Mesendoderm (in vitro differentiated cells): ENCODE results near the gene THY1.
"Not testable (repeated sequence)": the region's sequence is repeated elsewhere in the genome, so short reads cannot be mapped to it uniquely, and the experiment has no call there.

Source experiments
- DNase-seq: peaks from one replicate; pipeline ENCODE4 v3.0.0; 2013
- H2AK5ac ChIP-seq: 2 replicates; pipeline ENCODE4 v1.6.1; 2013; ENCODE audit warnings: low read length, inconsistent platforms
- H2BK120ac ChIP-seq: 2 replicates; pipeline ENCODE4 v1.6.1; 2013; ENCODE audit warnings: low read depth, mild to moderate bottlenecking, low read length, moderate library complexity, mixed read lengths
- H2BK15ac ChIP-seq: replicated peaks from 2 replicates; pipeline ENCODE4 v1.6.1; 2013; ENCODE audit warnings: low read depth, mild to moderate bottlenecking, moderate library complexity
- H2BK5ac ChIP-seq: 2 replicates; pipeline ENCODE4 v1.6.1; 2013; ENCODE audit warnings: low read length, inconsistent platforms
- H3K18ac ChIP-seq: 2 replicates; pipeline ENCODE4 v1.6.1; 2013; ENCODE audit warnings: mild to moderate bottlenecking, low read length, mixed read lengths
- H3K23ac ChIP-seq: one replicate; pipeline ENCODE4 v1.6.1; 2013; ENCODE audit warnings: low read length
- H3K27ac ChIP-seq: 2 replicates; pipeline ENCODE4 v1.5.1; 2013; ENCODE audit warnings: low read depth, mild to moderate bottlenecking, inconsistent platforms, low read length, moderate library complexity
- H3K27me3 ChIP-seq: 2 replicates; pipeline ENCODE4 v1.6.1; 2013; ENCODE audit warnings: low read length, control low read depth, mild to moderate bottlenecking, inconsistent platforms; ENCODE audit not compliant: insufficient read depth, poor library complexity
- H3K36me3 ChIP-seq: 2 replicates; pipeline ENCODE4 v1.6.1; 2013; ENCODE audit warnings: low read length, inconsistent platforms; ENCODE audit not compliant: control insufficient read depth, insufficient read depth
- H3K4ac ChIP-seq: one replicate; pipeline ENCODE4 v1.6.1; 2013; ENCODE audit warnings: low read depth, mild to moderate bottlenecking, low read length, moderate library complexity
- H3K4me1 ChIP-seq: 2 replicates; pipeline ENCODE4 v1.6.1; 2013; ENCODE audit warnings: low read depth, low read length, inconsistent platforms; ENCODE audit not compliant: control insufficient read depth
- H3K4me2 ChIP-seq: 2 replicates; pipeline ENCODE4 v1.6.1; 2013; ENCODE audit warnings: low read length
- H3K4me3 ChIP-seq: 2 replicates; pipeline ENCODE4 v1.5.1; 2013; ENCODE audit warnings: mild to moderate bottlenecking, low read length
- H3K56ac ChIP-seq: one replicate; pipeline ENCODE4 v1.6.1; 2013; ENCODE audit warnings: low read length
- H3K79me1 ChIP-seq: 2 replicates; pipeline ENCODE4 v1.6.1; 2013; ENCODE audit warnings: low read length, inconsistent platforms
- H3K79me2 ChIP-seq: 2 replicates; pipeline ENCODE4 v1.6.1; 2013; ENCODE audit warnings: mild to moderate bottlenecking, low read length; ENCODE audit not compliant: control insufficient read depth, insufficient read depth
- H3K9ac ChIP-seq: 2 replicates; pipeline ENCODE4 v1.6.1; 2013; ENCODE audit warnings: low read length, inconsistent platforms
- H4K5ac ChIP-seq: one replicate; pipeline ENCODE4 v1.6.1; 2013; ENCODE audit warnings: low read length
- H4K8ac ChIP-seq: one replicate; pipeline ENCODE4 v1.6.1; 2013; ENCODE audit warnings: low read depth, mild to moderate bottlenecking, control low read depth, low read length, moderate library complexity
- WGBS: extraction: QIAGEN DNeasy Blood & Tissue Kit; methylation state at CpG from one replicate; pipeline ENCODE4 v1.1.7; 2013; ENCODE audit warnings: low lambda C conversion rate, missing lambda C conversion rate; ENCODE audit not compliant: insufficient coverage; ENCODE audit errors: extremely low coverage; 5-methylcytosine and 5-hydroxymethylcytosine counted together

THY1 gene

DNA sequence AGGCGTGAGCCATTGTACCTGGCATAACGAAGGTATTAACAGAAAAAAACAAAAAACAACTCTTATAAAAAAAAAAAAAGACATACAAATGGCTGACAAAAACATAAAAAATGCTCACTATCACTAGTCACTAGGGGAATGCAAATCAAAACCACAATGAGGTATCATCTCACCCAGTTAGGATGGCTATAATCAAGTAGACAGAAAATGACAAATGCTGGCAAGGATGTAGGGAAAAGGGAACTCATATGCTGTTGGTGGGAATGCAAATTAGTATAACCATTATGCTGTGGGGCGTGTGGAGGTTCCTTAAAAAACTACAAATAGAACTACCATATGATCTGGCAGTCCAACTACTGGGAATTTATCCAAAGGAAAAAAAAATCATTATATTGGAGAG, 17.0 kb downstream of the THY1 start:
- Histone ChIP-seq H4K8ac (no peak overlapping the region), H3K4ac (no peak overlapping the region), H3K79me2 (no peaks in the 10 kb centered on the region), H3K4me3 (no peak overlapping the region), H2BK5ac (no peak overlapping the region), H3K27ac (no peak overlapping the region), H3K27me3 (no peaks in the 10 kb centered on the region), H3K4me2 (no peak overlapping the region), H3K56ac (no peak overlapping the region), H3K79me1 (no peaks in the 10 kb centered on the region), H3K4me1 (no peaks in the 10 kb centered on the region), H2AK5ac (no peak overlapping the region), H3K36me3 (no peaks in the 10 kb centered on the region), H4K5ac (no peak overlapping the region), H3K9ac (no peak overlapping the region), H2BK15ac (no peak overlapping the region), H2BK120ac (no peak overlapping the region), H3K23ac (no peak overlapping the region), H3K18ac (no peak overlapping the region)
- DNase-seq: no peak
- WGBS: no CpG with 5 or more reads among the region's 3 CpGs

DNA sequence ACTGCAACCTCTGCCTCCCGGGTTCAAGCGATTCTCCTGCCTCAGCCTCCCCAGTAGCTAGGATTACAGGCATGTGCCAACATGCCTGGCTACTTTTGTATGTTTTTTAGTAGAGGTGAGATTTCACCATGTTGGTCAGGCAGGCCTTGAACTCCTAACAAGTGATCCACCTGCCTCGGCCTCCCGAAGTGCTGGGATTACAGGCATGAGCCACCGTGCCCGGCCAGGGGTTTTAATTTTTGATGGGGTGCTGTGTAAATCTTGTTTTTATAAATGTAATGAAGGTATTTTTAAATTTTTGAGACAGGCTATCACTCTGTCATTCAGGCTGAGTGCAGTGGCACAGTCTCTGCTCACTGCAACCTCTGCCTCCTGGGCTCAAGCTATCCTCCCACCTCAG, 17.5 kb downstream of the THY1 start:
- not testable (repeated sequence) for H3K27me3 ChIP-seq, H3K79me2 ChIP-seq, H3K9ac ChIP-seq, H3K79me1 ChIP-seq, H3K4ac ChIP-seq, H3K27ac ChIP-seq, H3K4me1 ChIP-seq, H2BK5ac ChIP-seq, H4K5ac ChIP-seq, H2AK5ac ChIP-seq, H3K18ac ChIP-seq, H2BK120ac ChIP-seq, H3K4me2 ChIP-seq, H2BK15ac ChIP-seq, H4K8ac ChIP-seq, H3K23ac ChIP-seq, H3K56ac ChIP-seq, H3K4me3 ChIP-seq, DNase-seq, H3K36me3 ChIP-seq
- WGBS: no CpG with 5 or more reads among the region's 6 CpGs

DNA sequence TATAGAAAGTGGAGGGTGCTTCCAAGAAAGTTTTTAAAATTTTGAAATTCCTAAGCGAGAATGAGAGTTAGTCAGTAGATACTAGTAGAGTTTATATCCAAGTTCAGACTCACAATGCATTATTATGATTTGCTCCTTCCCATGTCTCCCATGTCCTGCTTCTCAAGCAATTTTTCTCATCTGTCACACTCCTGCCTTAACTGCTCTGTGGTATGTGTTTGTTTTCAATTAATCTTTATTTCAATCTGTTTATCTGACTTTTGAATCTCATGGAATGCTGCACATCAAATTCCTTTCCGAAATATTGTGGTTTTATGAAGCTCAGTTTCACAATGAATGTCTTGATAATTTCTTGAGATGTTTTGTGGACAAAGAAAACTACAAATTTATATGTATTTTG, 18.1 kb downstream of the THY1 start:
- no peak overlapping the region for H3K4ac ChIP-seq
- no peaks in the 10 kb centered on the region for H3K79me1 ChIP-seq
- no peak overlapping the region for H3K27ac ChIP-seq
- H2BK15ac ChIP-seq: no peak overlapping the region
- H2BK120ac ChIP-seq: no peak overlapping the region
- no peak overlapping the region for H3K56ac ChIP-seq
- H3K4me3 ChIP-seq: no peak overlapping the region
- H3K18ac ChIP-seq: no peak overlapping the region
- no peaks in the 10 kb centered on the region for H3K27me3 ChIP-seq
- WGBS: no CpG with 5 or more reads among the region's 2 CpGs
- H2BK5ac ChIP-seq: no peak overlapping the region
- H3K4me1 ChIP-seq: no peaks in the 10 kb centered on the region
- H3K4me2 ChIP-seq: no peak overlapping the region
- no peak overlapping the region for H3K23ac ChIP-seq
- no peak overlapping the region for H3K9ac ChIP-seq
- H4K5ac ChIP-seq: no peak overlapping the region
- no peaks in the 10 kb centered on the region for H3K36me3 ChIP-seq
- no peak for DNase-seq
- H3K79me2 ChIP-seq: no peaks in the 10 kb centered on the region
- no peak overlapping the region for H2AK5ac ChIP-seq
- no peak overlapping the region for H4K8ac ChIP-seq

DNA sequence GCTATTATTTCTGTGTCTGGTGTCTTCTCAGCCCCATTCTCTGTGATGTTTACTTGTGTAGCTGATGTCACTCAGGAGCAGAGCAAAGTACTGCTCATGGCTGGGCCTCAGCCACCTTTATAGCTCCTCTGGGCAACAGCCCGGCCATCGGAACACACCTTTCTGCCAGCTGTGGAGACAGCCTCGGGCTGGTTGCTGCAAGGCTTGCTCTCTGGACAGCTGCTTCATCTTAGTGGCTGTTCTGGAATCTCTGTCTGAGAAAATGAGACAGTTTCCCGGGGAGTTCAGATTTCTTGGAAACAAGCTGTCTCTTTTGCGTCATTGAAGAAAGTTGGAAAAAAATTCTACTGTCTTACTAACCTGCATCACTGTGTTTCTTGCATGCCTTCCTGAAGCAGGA, 20.0 kb downstream of the THY1 start:
- no CpG with 5 or more reads among the region's 5 CpGs for WGBS
- Histone ChIP-seq H3K79me2 (no peaks in the 10 kb centered on the region), H2BK120ac (no peak overlapping the region), H4K5ac (no peak overlapping the region), H3K27ac (no peak overlapping the region), H3K27me3 (no peaks in the 10 kb centered on the region), H3K23ac (no peak overlapping the region), H3K18ac (no peak overlapping the region), H3K4me2 (no peak overlapping the region), H2BK15ac (no peak overlapping the region), H4K8ac (no peak overlapping the region), H3K4ac (no peak overlapping the region), H2BK5ac (no peak overlapping the region), H3K4me3 (no peak overlapping the region), H2AK5ac (no peak overlapping the region), H3K4me1 (no peaks in the 10 kb centered on the region), H3K79me1 (no peaks in the 10 kb centered on the region), H3K9ac (no peak overlapping the region), H3K56ac (no peak overlapping the region), H3K36me3 (no peaks in the 10 kb centered on the region)
- no peak for DNase-seq

DNA sequence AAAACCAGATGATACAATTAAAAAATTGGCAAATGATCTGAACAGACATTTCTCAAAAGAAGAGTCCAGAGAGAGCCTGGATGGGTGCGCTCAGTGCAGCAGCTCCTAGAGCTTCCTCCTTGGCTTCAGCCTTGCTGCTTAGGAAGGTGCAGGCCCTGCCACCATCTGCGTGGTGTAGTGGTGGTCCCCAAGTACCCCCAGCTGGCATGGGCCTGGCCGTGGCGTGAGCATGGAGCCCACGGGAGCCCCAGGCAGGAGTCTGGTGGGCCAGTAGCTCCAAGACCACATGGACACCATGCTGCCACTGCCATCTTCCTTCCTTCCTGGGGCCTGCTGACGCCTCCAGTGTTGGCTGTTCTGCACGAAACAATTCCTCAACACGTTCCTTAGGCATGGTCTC, 20.5 kb downstream of the THY1 start:
- H3K36me3 ChIP-seq: no peaks in the 10 kb centered on the region
- no peak overlapping the region for H3K4ac ChIP-seq
- no peak overlapping the region for H3K4me3 ChIP-seq
- H3K4me1 ChIP-seq: no peaks in the 10 kb centered on the region
- no peak overlapping the region for H3K23ac ChIP-seq
- H3K79me1 ChIP-seq: no peaks in the 10 kb centered on the region
- no peaks in the 10 kb centered on the region for H3K79me2 ChIP-seq
- H2AK5ac ChIP-seq: no peak overlapping the region
- no peak overlapping the region for H4K8ac ChIP-seq
- WGBS: no CpG with 5 or more reads among the region's 8 CpGs
- H4K5ac ChIP-seq: no peak overlapping the region
- no peak overlapping the region for H3K18ac ChIP-seq
- H3K9ac ChIP-seq: no peak overlapping the region
- H2BK15ac ChIP-seq: no peak overlapping the region
- no peak overlapping the region for H2BK120ac ChIP-seq
- no peak overlapping the region for H3K4me2 ChIP-seq
- H3K27me3 ChIP-seq: no peaks in the 10 kb centered on the region
- no peak for DNase-seq
- no peak overlapping the region for H3K27ac ChIP-seq
- no peak overlapping the region for H2BK5ac ChIP-seq
- H3K56ac ChIP-seq: no peak overlapping the region

DNA sequence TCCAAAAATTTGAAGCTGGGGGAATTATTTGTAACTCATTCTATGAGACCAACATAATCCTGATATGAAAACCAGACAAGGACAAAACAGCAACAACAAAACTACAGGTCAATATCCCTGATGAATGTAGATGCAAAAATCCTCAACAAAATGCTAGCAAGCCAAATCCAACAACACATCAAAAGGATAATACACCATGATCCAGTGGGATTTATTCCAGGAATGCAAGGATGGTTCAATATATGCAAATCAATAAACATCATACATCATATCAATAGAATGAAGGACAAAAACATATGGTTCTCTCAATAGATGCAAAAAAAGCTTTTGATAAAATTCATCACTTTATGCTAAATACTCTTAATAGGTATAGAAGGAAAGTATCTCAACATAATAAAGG, 22.1 kb downstream of the THY1 start:
- H3K23ac ChIP-seq: no peak overlapping the region
- H3K4me1 ChIP-seq: no peaks in the 10 kb centered on the region
- H3K79me2 ChIP-seq: no peaks in the 10 kb centered on the region
- DNase-seq: no peak
- no peak overlapping the region for H3K4me2 ChIP-seq
- no peak overlapping the region for H4K8ac ChIP-seq
- H3K36me3 ChIP-seq: no peaks in the 10 kb centered on the region
- H4K5ac ChIP-seq: no peak overlapping the region
- H3K79me1 ChIP-seq: no peaks in the 10 kb centered on the region
- H3K9ac ChIP-seq: no peak overlapping the region
- H3K4me3 ChIP-seq: no peak overlapping the region
- no peak overlapping the region for H2AK5ac ChIP-seq
- no peak overlapping the region for H2BK15ac ChIP-seq
- H2BK5ac ChIP-seq: no peak overlapping the region
- H3K27me3 ChIP-seq: no peaks in the 10 kb centered on the region
- H2BK120ac ChIP-seq: no peak overlapping the region
- H3K27ac ChIP-seq: no peak overlapping the region
- H3K56ac ChIP-seq: no peak overlapping the region
- H3K4ac ChIP-seq: no peak overlapping the region
- no peak overlapping the region for H3K18ac ChIP-seq
